Measurements from ENCODE around the gene CCDC149.

The CCDC149 gene

GRCh38 chr4:24802648-24803047, 110.2 kb downstream of the CCDC149 start:
- DNase-seq: no peak
- no peak for TF ChIP-seq POLR2A (IDR thresholded peaks at IDR 0.05; ENCODE audit: low read length)
- TF ChIP-seq GATA1 (IDR thresholded peaks at IDR 0.05; ENCODE audit: low read depth, low read length): no peak

DNA sequence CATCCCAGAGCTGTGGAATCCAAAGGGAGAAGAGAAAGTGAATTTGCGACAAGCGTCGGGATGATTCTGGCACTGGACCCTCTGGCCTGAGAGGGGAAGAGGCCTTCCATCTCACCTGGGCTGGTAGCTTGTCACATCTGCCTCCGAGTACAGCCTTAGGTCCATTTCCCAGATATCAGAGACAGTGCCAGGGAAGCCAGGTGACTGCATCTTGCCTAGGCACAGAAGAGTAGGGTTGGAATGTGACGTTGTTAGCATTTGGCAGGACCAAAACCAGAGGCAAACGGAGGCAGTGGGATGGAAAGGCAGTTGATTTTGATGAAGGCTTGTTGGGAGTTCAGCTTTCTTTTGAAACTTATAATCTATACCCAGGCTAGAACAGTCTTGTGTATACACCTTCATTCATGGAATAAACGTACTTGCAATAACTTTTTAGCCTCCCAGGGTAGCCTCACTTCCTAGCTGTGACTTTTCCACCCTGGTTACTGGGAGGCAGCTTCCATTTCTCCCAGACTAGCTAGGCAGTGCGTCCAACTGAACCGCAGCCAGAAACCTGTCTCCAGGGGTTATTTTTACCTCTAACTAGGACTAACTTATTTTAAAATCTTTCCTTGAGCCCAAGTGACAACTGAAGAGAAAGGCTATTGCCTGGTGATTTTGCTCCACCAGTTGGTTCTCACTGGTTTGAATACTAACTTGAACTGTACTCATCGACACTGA, 111.5 kb downstream of the CCDC149 start:
- no peak for TF ChIP-seq GATA1 (IDR thresholded peaks at IDR 0.05; ENCODE audit: low read depth, low read length)
- TF ChIP-seq POLR2A (IDR thresholded peaks at IDR 0.05; ENCODE audit: low read length): no peak
- no peak for DNase-seq

- no peak for DNase-seq
- TF ChIP-seq GATA1 (IDR thresholded peaks at IDR 0.05; ENCODE audit: low read depth, low read length) (no peak), POLR2A (IDR thresholded peaks at IDR 0.05; ENCODE audit: low read length) (no peak)
Observed at GRCh38 chr4:24800325-24800895, 112.4 kb downstream of the CCDC149 start.

DNA sequence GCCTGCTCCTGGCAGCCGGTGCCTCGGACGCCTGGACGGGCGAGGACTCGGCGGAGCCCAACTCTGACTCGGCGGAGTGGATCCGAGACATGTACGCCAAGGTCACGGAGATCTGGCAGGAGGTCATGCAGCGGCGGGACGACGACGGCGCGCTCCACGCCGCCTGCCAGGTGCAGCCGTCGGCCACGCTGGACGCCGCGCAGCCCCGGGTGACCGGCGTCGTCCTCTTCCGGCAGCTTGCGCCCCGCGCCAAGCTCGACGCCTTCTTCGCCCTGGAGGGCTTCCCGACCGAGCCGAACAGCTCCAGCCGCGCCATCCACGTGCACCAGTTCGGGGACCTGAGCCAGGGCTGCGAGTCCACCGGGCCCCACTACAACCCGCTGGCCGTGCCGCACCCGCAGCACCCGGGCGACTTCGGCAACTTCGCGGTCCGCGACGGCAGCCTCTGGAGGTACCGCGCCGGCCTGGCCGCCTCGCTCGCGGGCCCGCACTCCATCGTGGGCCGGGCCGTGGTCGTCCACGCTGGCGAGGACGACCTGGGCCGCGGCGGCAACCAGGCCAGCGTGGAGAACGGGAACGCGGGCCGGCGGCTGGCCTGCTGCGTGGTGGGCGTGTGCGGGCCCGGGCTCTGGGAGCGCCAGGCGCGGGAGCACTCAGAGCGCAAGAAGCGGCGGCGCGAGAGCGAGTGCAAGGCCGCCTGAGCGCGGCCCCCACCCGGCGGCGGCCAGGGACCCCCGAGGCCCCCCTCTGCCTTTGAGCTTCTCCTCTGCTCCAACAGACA, 113.1 kb downstream of the CCDC149 start:
- DNase-seq: peak; percentile 5 to 31
- TF ChIP-seq POLR2A (IDR thresholded peaks at IDR 0.05; ENCODE audit: low read length): no peak

DNA sequence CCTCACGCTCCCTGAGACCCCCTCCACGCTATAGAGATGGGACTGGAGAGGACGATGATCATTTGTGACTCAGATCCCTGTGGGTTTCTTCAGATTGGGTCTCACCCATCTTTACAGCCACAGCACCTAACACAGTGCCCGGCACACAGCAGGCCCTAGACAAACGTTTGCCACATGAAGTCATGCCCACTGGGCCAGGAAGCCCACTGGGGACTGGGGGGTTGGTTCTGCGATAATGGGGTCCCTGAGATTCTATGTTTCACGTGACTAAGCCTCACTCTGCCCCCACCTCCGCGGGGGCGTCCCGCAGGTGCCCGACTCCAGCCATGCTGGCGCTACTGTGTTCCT, 113.7 kb downstream of the CCDC149 start:
- no peak for TF ChIP-seq POLR2A (IDR thresholded peaks at IDR 0.05; ENCODE audit: low read length)
- TF ChIP-seq GATA1 (IDR thresholded peaks at IDR 0.05; ENCODE audit: low read depth, low read length): no peak

GRCh38 chr4:24798036-24798610, 114.7 kb downstream of the CCDC149 start:
- TF ChIP-seq GATA1 (IDR thresholded peaks at IDR 0.05; ENCODE audit: low read depth, low read length): no peak
- TF ChIP-seq POLR2A (IDR thresholded peaks at IDR 0.05; ENCODE audit: low read length): no peak
- no peak for DNase-seq

More for the DNA sequence above, 113.7 kb downstream of the CCDC149 start:
- DNase-seq: no peak

- TF ChIP-seq GATA1 (IDR thresholded peaks at IDR 0.05; ENCODE audit: low read depth, low read length): no peak
- TF ChIP-seq POLR2A (IDR thresholded peaks at IDR 0.05; ENCODE audit: low read length): no peak
- no peak for DNase-seq
Observed at GRCh38 chr4:24796620-24797019, 116.2 kb downstream of the CCDC149 start.

- TF ChIP-seq GATA1 (IDR thresholded peaks at IDR 0.05; ENCODE audit: low read depth, low read length): no peak
- no peak for TF ChIP-seq POLR2A (IDR thresholded peaks at IDR 0.05; ENCODE audit: low read length)
- peak; percentile 35 to 74 for DNase-seq
Observed at GRCh38 chr4:24795666-24796381, 117.0 kb downstream of the CCDC149 start.

DNA sequence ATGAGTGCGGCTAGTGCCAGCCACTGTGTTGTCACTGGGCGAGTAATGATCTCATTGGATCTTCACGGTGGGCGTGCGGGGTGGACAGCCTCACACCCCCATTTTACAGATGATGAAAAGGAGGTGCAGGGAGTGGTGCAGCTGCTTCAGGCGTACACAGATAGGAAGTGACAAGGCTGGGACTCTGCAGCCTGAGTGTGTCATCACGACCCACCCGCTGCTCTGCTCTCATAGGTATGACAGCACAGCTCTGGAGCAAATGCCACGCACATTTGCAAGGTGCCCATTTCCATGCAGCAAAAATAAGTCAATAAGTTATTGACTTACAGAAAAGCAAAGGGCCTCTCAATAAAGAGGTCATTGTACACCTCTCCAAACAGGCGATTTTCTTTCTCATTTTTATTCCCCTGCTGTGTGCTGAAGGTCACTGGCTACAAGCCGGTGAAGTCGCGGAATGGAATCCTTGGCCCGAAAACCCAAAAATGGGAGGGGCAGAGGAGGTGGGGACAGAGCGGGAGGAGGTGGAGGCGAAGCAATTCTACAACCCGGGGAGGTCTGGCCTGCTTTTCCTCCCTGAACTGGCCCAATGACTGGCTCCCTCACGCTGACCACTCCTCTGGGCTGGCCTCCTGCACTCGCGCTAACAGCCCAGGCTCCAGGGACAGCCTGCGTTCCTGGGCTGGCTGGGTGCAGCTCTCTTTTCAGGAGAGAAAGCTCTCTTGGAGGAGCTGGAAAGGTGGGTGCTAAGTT, 117.8 kb downstream of the CCDC149 start, which contains the start of gene SOD3:
SOD3 (plus strand) TSS at position 658 of the 750 bp plus-strand sequence. CDS start 3,949 bp downstream, outside the sequence.
- no peak for TF ChIP-seq GATA1 (IDR thresholded peaks at IDR 0.05; ENCODE audit: low read depth, low read length)
- TF ChIP-seq POLR2A (IDR thresholded peaks at IDR 0.05; ENCODE audit: low read length): no peak
- DNase-seq: peak; percentile 40 to 59

- TF ChIP-seq GATA1 (IDR thresholded peaks at IDR 0.05; ENCODE audit: low read depth, low read length) (no peak), POLR2A (IDR thresholded peaks at IDR 0.05; ENCODE audit: low read length) (no peak)
- no peak for DNase-seq
Observed at GRCh38 chr4:24794480-24794879, 118.4 kb downstream of the CCDC149 start.

GRCh38 chr4:24794051-24794450, 118.8 kb downstream of the CCDC149 start:
- no peak for TF ChIP-seq GATA1 (IDR thresholded peaks at IDR 0.05; ENCODE audit: low read depth, low read length)
- TF ChIP-seq POLR2A (IDR thresholded peaks at IDR 0.05; ENCODE audit: low read length): no peak
- no peak for DNase-seq

GRCh38 chr4:24793219-24794005, 119.4 kb downstream of the CCDC149 start:
- no peak for DNase-seq
- no peak for TF ChIP-seq GATA1 (IDR thresholded peaks at IDR 0.05; ENCODE audit: low read depth, low read length)
- TF ChIP-seq POLR2A (IDR thresholded peaks at IDR 0.05; ENCODE audit: low read length): no peak
